Mesenteric fat pad (tissue), 1 donor: ENCODE results near the gene CSF1. TPM values are rescaled to one million over a fixed set of nuclear protein-coding genes. Genes with fewer than 3 reads are reported as not detected.

ENCODE experiments used
- DNase-seq: peaks from one replicate; pipeline ENCODE4 v3.0.0-alpha.2; 2020; ENCODE audit warnings: low spot score
- total RNA-seq: library from RNA; stranded (reverse); fragmentation: NEBNext Ultra II Directional; extraction: Animal tissue kit (Norgen Biotek cat#: 25700); gene quantifications from one replicate; pipeline ENCODE4 v1.2.1, GENCODE V29; 2021
- donor health status: DM: yes; HTN: yes; CAD: no.

CSF1 gene
- total RNA-seq, 1 donor from 2014 or later: 228 TPM

GRCh38 chr1:109901141-109901523 is 9.5 kb upstream of the CSF1 start:
- DNase-seq: no peak

GRCh38 chr1:109901524-109902145 is 9.0 kb upstream of the CSF1 start:
- DNase-seq: no peak

GRCh38 chr1:109902204-109902985 is 8.3 kb upstream of the CSF1 start:
- DNase-seq: no peak

DNA sequence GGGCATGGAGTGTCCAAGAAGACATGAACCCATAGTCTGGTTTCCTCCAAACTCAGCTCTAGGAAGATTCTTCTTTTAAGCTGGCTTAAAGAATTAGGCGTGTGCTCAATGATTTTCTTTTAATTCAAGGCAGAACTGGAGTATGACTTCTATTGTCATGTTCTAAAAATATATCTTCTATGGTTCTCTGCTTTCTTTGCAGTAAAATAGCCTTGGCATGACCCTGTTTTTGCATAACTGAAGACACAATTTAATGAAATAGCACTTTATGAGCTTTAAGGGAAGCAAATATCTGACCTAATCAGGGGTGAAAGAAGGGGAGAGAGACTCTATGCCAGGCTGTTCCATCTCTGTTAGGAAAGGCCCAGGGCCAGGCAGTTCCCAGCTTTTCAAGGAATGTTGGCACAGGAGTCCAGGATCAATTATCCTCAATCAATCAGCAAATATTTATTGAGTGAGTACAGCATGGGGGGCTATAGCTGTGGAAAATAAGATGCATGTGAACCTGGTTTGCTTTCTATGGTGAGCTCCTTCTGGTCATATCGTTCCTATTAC is 7.2 kb upstream of the CSF1 start:
- DNase-seq: no peak

DNA sequence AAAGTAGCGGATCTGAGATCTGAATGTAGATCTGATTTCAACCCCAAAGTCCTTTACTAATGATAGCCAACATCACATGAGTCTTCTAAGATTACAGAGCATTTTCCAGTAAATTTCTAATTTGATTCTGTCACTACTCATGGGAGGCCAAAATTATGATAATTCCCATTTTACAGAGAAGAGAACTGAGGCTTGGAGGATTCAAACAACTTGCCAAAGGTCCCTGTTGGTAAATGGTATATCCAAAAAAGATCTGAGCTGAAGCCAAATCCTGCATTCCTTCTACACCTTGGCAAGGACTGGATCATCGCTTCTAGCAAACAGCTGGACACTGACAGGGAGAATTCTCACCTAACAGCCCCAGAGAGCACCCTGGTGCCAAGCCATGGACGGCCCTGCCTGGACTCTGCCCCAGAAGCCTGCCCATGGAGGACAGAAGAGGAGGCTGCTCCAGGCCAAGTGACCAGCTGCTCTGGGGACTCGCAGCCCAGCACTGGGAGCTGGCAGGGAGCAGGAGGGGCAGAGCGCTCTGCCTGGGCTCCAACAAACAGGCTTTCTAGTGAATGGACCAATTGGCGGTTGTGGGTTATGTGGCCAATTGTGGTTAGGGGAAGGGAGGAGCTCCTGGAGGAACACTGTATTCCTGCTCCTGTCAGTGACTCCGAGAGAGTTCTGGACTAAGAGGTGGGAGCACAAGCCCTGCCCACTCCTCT is 6.4 kb upstream of the CSF1 start:
- DNase-seq: no peak

DNA sequence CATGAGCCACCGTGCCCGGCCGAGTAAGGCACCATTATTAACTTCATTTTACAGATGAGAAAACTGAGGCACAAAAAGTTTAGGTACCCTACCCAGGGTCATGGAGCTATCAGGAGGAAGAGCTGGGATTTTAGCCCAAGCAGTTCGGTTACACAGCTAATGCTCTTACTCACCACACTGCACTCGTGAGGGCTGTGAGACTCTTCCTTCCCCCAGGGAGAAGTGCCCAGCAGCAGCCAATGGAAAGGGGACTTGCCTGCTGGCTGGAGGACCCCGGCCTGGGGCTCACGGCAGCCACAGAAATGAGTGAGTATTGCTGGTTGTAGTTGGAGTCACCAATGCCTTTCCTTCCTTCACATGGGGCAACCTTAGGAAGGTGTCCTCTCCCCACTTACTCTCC is 5.2 kb upstream of the CSF1 start:
- no peak for DNase-seq

GRCh38 chr1:109906160-109906838 is 4.3 kb upstream of the CSF1 start:
- no peak for DNase-seq

DNA sequence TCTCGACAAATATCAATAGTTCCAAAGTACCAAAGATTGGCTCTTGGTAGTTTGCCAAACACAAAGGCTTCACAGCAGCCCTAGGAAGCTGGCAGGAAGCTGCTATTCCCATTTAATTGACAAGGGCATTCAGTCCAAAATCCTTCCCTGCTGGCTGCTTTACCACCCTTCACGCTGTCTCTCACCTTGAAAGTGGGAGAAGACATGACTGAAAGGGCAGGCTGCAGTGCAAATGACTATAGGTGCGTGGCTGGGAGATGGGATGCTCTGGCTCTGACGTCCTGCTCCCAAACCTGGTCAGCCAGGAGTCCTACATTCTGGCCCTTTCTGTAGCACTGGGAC is 3.8 kb upstream of the CSF1 start:
- no peak for DNase-seq

- DNase-seq: no peak
Measured at GRCh38 chr1:109907190-109907774, 3.4 kb upstream of the CSF1 start.

- no peak for DNase-seq
Measured at GRCh38 chr1:109908836-109909235, 1.8 kb upstream of the CSF1 start.

- no peak for DNase-seq
Measured at GRCh38 chr1:109909561-109909960, 1.1 kb upstream of the CSF1 start.

DNA sequence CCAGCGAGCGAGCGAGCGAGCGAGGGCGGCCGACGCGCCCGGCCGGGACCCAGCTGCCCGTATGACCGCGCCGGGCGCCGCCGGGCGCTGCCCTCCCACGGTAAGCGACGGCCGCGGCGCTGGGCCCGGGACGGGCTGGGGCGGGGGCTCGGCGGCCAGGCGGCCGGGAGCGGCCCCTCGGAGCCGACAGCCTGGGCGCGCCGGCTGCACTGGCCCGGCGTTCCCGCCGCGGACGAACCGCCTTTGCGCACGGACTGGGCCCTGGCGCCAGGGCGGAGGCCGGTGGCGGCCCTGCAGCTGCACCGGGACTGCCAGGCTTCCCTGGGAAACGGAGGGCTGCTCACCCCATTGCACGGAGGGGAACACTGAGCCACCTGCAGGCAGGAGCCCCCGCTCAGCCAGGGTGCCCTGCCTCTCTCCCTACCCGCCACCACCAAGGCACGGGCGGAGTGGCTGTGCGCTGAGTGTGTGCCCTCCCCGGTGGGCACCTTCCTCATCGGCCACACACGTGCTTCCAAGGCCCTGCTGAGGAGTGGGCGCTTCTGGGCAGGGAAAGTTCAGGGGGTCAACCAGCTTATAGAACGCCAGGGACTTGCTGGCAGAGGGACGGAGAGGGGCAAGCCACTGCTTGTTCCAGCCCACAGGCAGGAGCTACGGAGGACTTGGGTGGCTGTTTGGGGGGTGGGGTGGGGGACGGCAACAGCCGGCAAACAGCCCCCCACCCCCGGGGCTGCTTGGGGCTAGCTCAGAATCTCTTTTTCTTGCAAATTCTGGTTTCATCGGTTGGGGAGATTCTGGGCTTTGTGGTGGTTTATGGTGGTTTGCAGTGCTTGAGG is 532 bp downstream of the CSF1 start:
- DNase-seq: no peak

DNA sequence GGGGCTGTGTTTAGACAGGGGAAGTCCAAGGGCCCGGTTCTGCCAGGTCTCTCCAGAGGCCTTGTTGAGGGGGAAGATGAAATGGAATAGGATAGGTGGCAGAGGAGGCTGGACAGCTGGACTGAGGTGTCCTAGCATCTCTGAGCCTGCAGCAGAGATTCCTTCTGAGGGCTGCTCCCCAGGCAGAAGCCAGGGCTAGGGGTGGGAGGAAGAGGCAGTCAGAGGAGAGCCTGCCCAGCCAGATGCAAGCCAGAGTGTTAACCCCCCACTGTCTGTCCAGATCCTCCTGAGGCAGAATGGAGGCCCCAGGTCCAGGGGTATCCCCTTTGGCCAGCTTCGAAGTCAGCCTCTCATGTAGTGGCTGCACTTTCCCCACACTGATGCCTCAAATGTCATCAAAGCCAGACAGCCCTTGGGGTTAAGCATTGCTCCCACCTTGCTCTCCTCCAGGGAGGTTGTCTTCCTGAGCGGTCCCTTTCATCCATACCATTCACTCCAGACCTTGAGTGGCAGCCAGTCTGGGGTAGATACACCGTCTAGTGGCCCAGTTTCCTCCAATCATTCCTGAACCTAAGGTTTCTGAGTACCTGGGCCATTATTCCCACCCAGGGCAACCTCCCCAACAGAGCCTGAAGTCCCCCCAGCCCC is 1.7 kb downstream of the CSF1 start:
- DNase-seq: no peak

DNA sequence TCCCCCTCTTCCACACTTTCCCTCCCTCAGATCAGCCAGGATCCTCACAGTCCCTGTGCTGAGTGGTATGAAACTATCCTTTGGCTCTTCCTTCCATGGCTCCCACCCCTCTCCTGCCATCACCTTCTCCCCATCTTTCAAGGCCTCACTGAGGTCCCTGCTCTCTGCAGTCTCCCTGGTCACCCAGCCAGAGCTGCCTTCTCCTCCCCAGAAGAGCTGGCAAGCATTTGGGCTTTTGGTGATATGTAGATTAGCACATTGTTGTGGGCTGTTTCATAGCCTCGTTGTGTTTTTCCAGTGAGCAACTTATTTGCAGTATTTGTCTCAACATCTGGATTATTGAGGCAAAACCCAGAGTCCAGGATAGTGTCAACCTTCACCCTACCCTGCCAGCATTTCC is 2.2 kb downstream of the CSF1 start:
- DNase-seq: no peak

GRCh38 chr1:109913360-109913879 is 2.8 kb downstream of the CSF1 start:
- DNase-seq: no peak

GRCh38 chr1:109914587-109915240 is 4.1 kb downstream of the CSF1 start:
- no peak for DNase-seq

DNA sequence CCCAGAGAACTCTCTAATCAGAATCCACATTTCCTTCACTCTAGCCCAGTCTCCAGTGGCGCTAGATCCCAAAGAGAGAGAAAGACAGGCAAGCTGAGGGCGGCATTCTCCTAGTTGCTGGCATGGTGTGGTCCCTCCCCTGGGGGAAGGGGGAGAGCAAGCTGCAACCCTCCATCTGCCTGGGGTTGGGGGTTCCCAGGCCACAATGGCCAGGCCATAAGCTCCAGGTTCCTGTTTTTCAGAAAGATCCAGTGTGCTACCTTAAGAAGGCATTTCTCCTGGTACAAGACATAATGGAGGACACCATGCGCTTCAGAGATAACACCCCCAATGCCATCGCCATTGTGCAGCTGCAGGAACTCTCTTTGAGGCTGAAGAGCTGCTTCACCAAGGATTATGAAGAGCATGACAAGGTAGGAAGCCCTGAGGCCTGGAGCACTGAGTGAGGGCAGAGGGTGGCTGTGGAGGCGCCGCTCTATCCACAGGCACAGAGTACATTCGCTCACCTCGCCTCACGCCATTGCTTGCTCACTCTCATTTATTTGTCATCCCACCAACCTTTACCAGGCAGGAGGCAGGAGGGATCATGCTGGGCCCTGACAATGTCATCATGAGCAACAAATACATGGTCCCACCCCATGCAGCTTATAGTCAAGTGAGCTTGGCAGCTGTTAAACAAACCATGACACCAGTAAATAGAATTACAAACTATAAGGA is 6.6 kb downstream of the CSF1 start:
- DNase-seq: no peak
